Measurements from ENCODE around the gene NKD2. TPM values are rescaled to one million over a fixed set of nuclear protein-coding genes. Genes with fewer than 3 reads are reported as not detected.
"Not testable (repeated sequence)": the region's sequence is repeated elsewhere in the genome, so short reads cannot be mapped to it uniquely, and the experiment has no call there.

Gene NKD2
- total RNA-seq, 1 experiment from 2014 or later: 1.9 TPM

- DNase-seq (ENCODE audit: low read depth, low spot score): no peak
- in situ Hi-C loops (cut with HindIII; ENCODE audit: low pct_unique_long_range_greater_than_20kb, low sequenced_read_pairs): no loop called here
Measured at GRCh38 chr5:1056611-1057484, 48.2 kb downstream of the NKD2 start.

- DNase-seq (ENCODE audit: low read depth, low spot score): no peak
- in situ Hi-C loops (cut with HindIII; ENCODE audit: low pct_unique_long_range_greater_than_20kb, low sequenced_read_pairs): no loop called here
Measured at GRCh38 chr5:1057485-1058082, 49.0 kb downstream of the NKD2 start.

- no peak for DNase-seq (ENCODE audit: low read depth, low spot score)
- in situ Hi-C loops (cut with HindIII; ENCODE audit: low pct_unique_long_range_greater_than_20kb, low sequenced_read_pairs): no loop called here
Measured at GRCh38 chr5:1058083-1058945, 49.7 kb downstream of the NKD2 start.

- no peak for DNase-seq (ENCODE audit: low read depth, low spot score)
- in situ Hi-C loops (cut with HindIII; ENCODE audit: low pct_unique_long_range_greater_than_20kb, low sequenced_read_pairs): no loop called here
Measured at GRCh38 chr5:1058988-1059883, 50.6 kb downstream of the NKD2 start.

- no peak for DNase-seq (ENCODE audit: low read depth, low spot score)
- in situ Hi-C loops (cut with HindIII; ENCODE audit: low pct_unique_long_range_greater_than_20kb, low sequenced_read_pairs): no loop called here
Measured at GRCh38 chr5:1059884-1060263, 51.3 kb downstream of the NKD2 start.

GRCh38 chr5:1060535-1060981 is 52.0 kb downstream of the NKD2 start:
- DNase-seq (ENCODE audit: low read depth, low spot score): no peak
- in situ Hi-C loops (cut with HindIII; ENCODE audit: low pct_unique_long_range_greater_than_20kb, low sequenced_read_pairs): no loop called here

GRCh38 chr5:1061292-1061691 is 52.7 kb downstream of the NKD2 start:
- DNase-seq (ENCODE audit: low read depth, low spot score); in situ Hi-C loops (cut with HindIII; ENCODE audit: low pct_unique_long_range_greater_than_20kb, low sequenced_read_pairs): not testable (repeated sequence)

- in situ Hi-C loops (cut with HindIII; ENCODE audit: low pct_unique_long_range_greater_than_20kb, low sequenced_read_pairs): no loop called here
- DNase-seq (ENCODE audit: low read depth, low spot score): no peak
Measured at GRCh38 chr5:1061916-1062315, 53.3 kb downstream of the NKD2 start.

GRCh38 chr5:1062761-1063568 is 54.4 kb downstream of the NKD2 start:
- in situ Hi-C loops (cut with HindIII; ENCODE audit: low pct_unique_long_range_greater_than_20kb, low sequenced_read_pairs): no loop called here
- no peak for DNase-seq (ENCODE audit: low read depth, low spot score)

- in situ Hi-C loops (cut with HindIII; ENCODE audit: low pct_unique_long_range_greater_than_20kb, low sequenced_read_pairs): no loop called here
- DNase-seq (ENCODE audit: low read depth, low spot score): no peak
Measured at GRCh38 chr5:1063661-1064382, 55.2 kb downstream of the NKD2 start.

GRCh38 chr5:1064383-1065142 is 56.0 kb downstream of the NKD2 start:
- in situ Hi-C loops (cut with HindIII; ENCODE audit: low pct_unique_long_range_greater_than_20kb, low sequenced_read_pairs): no loop called here

GRCh38 chr5:1065143-1065750 is 56.6 kb downstream of the NKD2 start:
- in situ Hi-C loops (cut with HindIII; ENCODE audit: low pct_unique_long_range_greater_than_20kb, low sequenced_read_pairs): no loop called here
- DNase-seq (ENCODE audit: low read depth, low spot score): no peak

More at GRCh38 chr5:1064383-1065142, 56.0 kb downstream of the NKD2 start:
- no peak for DNase-seq (ENCODE audit: low read depth, low spot score)

GRCh38 chr5:1065891-1066650 is 57.5 kb downstream of the NKD2 start:
- no peak for DNase-seq (ENCODE audit: low read depth, low spot score)
- in situ Hi-C loops (cut with HindIII; ENCODE audit: low pct_unique_long_range_greater_than_20kb, low sequenced_read_pairs): no loop called here

GRCh38 chr5:1066676-1067075 is 58.1 kb downstream of the NKD2 start:
- DNase-seq (ENCODE audit: low read depth, low spot score): no peak
- in situ Hi-C loops (cut with HindIII; ENCODE audit: low pct_unique_long_range_greater_than_20kb, low sequenced_read_pairs): no loop called here
